Fibroblast of lung (primary cell): ENCODE measurements around the gene NFATC4.

Source experiments
- EZH2 ChIP-seq: IDR thresholded peaks from 2 replicates; pipeline ENCODE4 v1.5.1; 2012; ENCODE audit warnings: low read length, control low read depth, mild to moderate bottlenecking; ENCODE audit errors: missing control alignments
- TF ChIP-seq, protein P1 (sequence below), 2 donors: IDR thresholded peaks in 1 of 2; conservative IDR thresholded peaks in 1 of 2; 1 replicate in 1 of 2; 2 replicates in 1 of 2; pipeline ENCODE4 v1.5.1; 2011 to 2012; ENCODE audit warnings: low read length in 2 of 2, control low read depth in 1 of 2, inconsistent platforms in 1 of 2, low read depth in 1 of 2, mild to moderate bottlenecking in 1 of 2

- TF ChIP-seq, protein P1, sequence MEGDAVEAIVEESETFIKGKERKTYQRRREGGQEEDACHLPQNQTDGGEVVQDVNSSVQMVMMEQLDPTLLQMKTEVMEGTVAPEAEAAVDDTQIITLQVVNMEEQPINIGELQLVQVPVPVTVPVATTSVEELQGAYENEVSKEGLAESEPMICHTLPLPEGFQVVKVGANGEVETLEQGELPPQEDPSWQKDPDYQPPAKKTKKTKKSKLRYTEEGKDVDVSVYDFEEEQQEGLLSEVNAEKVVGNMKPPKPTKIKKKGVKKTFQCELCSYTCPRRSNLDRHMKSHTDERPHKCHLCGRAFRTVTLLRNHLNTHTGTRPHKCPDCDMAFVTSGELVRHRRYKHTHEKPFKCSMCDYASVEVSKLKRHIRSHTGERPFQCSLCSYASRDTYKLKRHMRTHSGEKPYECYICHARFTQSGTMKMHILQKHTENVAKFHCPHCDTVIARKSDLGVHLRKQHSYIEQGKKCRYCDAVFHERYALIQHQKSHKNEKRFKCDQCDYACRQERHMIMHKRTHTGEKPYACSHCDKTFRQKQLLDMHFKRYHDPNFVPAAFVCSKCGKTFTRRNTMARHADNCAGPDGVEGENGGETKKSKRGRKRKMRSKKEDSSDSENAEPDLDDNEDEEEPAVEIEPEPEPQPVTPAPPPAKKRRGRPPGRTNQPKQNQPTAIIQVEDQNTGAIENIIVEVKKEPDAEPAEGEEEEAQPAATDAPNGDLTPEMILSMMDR (conservative IDR thresholded peaks at IDR 0.05 in 1 of 2, IDR thresholded peaks at IDR 0.05 in 1 of 2; ENCODE audit: low read depth in 1 of 2, low read length in 2 of 2), result no peak
- no peak for TF ChIP-seq EZH2
Measured at GRCh38 chr14:24327303-24327702, 40.7 kb upstream of the NFATC4 start.
